DOHH2 (cell line): ENCODE data around the gene LGALS3BP.

Source experiments
- EZH2phosphoT487 ChIP-seq: fragments of 200-600 bp; sonication (generic); IDR thresholded peaks from 2 replicates; pipeline ENCODE4 v1.6.1; 2017; ENCODE audit warnings: borderline replicate concordance, mild to moderate bottlenecking, antibody characterized with exemption, low read length, moderate library complexity, mixed read lengths
- TF ChIP-seq, protein P1 (sequence below): fragments of 200-600 bp; sonication (generic); IDR thresholded peaks from one replicate; pipeline ENCODE4 v1.5.1; 2014; ENCODE audit warnings: antibody characterized with exemption, mild to moderate bottlenecking, low read depth, low read length; ENCODE audit not compliant: poor library complexity, severe bottlenecking

DNA sequence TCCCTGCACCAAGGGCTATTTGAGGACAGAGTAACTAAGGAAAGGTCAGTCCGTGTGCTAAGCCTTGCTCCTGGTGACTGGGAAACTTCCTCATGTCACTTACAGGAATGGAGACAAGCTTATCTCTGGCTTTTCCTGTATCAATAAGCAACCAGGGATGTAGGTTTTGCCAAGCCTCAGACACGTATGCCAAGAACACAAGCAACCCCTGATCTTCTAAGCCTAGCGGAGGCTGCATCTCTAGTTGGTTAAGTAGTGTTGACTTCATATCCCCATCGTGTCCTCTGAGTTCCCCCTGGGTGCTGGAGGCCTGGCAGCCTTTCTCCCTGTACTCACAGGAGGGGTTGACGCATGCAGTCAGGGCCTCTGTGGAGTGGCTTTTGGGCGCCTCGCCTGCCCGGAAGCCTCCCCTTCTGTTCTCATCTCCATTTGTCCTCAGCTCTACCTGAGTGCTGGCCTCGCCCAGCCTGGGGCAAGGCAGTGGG, 42.8 kb upstream of the LGALS3BP start:
- TF ChIP-seq, protein P1, sequence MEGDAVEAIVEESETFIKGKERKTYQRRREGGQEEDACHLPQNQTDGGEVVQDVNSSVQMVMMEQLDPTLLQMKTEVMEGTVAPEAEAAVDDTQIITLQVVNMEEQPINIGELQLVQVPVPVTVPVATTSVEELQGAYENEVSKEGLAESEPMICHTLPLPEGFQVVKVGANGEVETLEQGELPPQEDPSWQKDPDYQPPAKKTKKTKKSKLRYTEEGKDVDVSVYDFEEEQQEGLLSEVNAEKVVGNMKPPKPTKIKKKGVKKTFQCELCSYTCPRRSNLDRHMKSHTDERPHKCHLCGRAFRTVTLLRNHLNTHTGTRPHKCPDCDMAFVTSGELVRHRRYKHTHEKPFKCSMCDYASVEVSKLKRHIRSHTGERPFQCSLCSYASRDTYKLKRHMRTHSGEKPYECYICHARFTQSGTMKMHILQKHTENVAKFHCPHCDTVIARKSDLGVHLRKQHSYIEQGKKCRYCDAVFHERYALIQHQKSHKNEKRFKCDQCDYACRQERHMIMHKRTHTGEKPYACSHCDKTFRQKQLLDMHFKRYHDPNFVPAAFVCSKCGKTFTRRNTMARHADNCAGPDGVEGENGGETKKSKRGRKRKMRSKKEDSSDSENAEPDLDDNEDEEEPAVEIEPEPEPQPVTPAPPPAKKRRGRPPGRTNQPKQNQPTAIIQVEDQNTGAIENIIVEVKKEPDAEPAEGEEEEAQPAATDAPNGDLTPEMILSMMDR = no peak
- no peak for TF ChIP-seq EZH2phosphoT487
